ENCODE data around the gene UBE2I.
"Not testable (repeated sequence)": the region's sequence is repeated elsewhere in the genome, so short reads cannot be mapped to it uniquely, and the experiment has no call there.

UBE2I gene

DNA sequence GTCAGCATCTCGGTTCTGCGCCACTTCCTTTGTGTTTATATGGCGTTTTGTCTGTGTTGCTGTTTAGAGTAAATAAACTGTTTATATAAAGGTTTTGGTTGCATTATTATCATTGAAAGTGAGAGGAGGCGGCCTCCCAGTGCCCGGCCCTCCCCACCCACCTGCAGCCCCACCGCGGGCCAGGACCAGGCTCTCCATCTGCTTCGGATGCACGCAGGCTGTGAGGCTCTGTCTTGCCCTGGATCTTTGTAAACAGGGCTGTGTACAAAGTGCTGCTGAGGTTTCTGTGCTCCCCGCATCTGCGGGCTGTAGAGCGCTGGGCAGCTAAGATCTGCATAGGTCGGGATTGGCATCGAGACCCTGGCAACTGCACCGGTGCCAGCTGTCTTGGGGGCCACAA is 15.8 kb downstream of the UBE2I start:
- Histone ChIP-seq H3K4me3 (ENCODE audit: low read depth, low read length) (no peak overlapping the region), H3K27ac (ENCODE audit: low read depth, low read length) (no peak overlapping the region), H3K36me3 (ENCODE audit: control insufficient read depth, insufficient read depth, low read length) (peaks cover 50% of the 10 kb centered on the region), H3K4me1 (ENCODE audit: control insufficient read depth, insufficient read depth, low read length) (no peaks in the 10 kb centered on the region), H3K9ac (ENCODE audit: low read length) (no peak overlapping the region), H3K9me3 (ENCODE audit: control insufficient read depth, insufficient read depth, low read depth, low read length) (peaks cover 4% of the 10 kb centered on the region), H3K27me3 (ENCODE audit: control insufficient read depth, insufficient read depth, low read length) (no peaks in the 10 kb centered on the region)

DNA sequence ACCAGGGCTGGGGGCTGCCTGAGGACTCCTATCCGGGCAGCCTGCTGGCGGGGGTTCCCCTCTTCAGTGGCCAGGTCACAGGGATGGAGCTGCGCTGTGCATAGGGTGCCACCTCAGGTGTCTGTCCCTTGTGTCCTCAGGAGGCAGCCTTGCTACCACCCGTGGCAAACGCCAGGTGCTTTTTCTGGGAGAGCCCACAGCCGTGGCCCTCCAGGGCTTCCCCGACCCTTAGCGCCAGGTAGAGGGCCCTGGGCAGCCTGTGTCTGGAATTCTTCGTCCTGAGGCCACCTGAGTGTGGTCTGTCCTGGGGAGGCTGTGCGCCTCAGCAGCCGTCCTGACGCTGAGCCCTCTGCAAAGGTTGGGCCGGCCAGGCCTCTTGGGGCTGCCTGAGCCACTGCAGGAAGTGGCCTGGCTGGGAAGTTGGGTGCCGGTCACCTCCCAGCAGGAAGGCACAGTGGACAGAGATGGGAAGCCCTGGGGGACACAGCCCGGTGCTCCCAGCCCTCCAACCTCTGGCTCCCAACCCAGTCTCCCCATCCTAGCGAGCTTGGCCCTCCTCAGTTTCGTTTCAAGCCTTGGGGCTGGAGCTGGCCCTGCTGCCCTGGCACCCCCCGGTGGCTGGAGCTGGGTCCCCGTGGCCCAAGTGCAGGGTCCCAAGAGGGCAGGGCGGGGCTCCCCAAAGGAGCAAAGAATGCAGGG is 16.4 kb downstream of the UBE2I start:
- Histone ChIP-seq H3K4me3 (ENCODE audit: low read depth, low read length) (no peak overlapping the region), H3K27ac (ENCODE audit: low read depth, low read length) (no peak overlapping the region), H3K4me1 (ENCODE audit: control insufficient read depth, insufficient read depth, low read length) (no peaks in the 10 kb centered on the region), H3K9me3 (ENCODE audit: control insufficient read depth, insufficient read depth, low read depth, low read length) (peaks cover 7% of the 10 kb centered on the region), H3K27me3 (ENCODE audit: control insufficient read depth, insufficient read depth, low read length) (no peaks in the 10 kb centered on the region), H3K36me3 (ENCODE audit: control insufficient read depth, insufficient read depth, low read length) (peaks cover 44% of the 10 kb centered on the region), H3K9ac (ENCODE audit: low read length) (no peak overlapping the region)

DNA sequence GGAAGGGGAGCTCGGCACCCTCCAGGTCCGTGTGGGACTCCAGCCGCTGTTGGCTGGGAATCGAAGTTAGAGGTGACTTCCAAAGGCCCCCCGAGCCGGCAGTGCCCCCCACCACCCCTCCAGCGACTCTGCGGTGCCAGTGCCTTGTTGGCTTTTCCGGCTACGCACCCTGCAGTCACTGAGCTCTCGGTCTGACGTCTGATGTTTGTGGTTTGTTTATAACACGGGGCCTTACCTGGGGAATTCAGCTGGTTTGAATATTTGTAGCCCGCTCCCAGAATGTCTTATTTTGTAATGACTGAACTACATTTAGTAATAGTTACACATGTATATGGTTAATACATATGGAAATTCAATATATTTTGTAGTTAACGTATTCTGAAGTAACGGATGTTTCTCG is 17.0 kb downstream of the UBE2I start:
- Histone ChIP-seq H3K9ac (ENCODE audit: low read length) (no peak overlapping the region), H3K27me3 (ENCODE audit: control insufficient read depth, insufficient read depth, low read length) (peaks cover 2% of the 10 kb centered on the region; the same call in 1 of the 2 replicates), H3K4me1 (ENCODE audit: control insufficient read depth, insufficient read depth, low read length) (peaks cover 3% of the 10 kb centered on the region; the same call in 1 of the 2 replicates), H3K4me3 (ENCODE audit: low read depth, low read length) (no peak overlapping the region), H3K9me3 (ENCODE audit: control insufficient read depth, insufficient read depth, low read depth, low read length) (peaks cover 7% of the 10 kb centered on the region), H3K27ac (ENCODE audit: low read depth, low read length) (no peak overlapping the region), H3K36me3 (ENCODE audit: control insufficient read depth, insufficient read depth, low read length) (peaks cover 39% of the 10 kb centered on the region)

DNA sequence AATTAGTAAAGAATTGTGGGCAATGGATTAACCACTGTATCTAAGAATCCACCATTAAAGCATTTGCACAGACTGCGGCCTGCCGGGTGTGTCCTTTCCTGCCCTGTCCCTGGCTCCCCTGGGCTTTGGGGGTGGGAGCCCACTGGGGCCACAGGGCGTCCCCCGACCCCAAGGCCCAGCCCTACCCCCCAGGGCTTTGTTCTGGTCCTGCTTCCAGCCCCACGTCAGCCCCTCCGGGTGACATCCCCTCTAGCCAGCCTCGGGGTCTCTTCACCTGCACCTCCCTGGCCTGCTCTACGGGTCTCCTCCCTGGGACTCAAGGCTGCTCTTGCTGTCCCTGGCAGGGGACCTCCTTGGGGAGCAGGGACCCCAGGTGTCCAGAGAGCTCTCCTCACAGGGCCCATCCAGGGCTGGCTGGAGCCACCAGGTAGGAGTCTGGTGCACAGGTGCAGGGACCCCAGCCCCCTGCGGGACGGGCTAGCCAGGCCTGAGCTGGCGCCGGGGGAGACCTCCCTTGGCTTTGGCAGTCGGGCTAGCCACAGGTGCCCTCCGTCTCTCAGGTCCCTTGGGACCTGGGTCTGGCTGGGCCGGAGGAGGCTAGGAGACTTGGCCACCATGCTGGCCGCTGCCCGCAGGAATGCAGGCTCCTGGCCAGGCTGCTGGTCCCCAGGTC is 17.6 kb downstream of the UBE2I start:
- Histone ChIP-seq H3K4me3 (ENCODE audit: low read depth, low read length) (no peak overlapping the region), H3K9ac (ENCODE audit: low read length) (no peak overlapping the region), H3K27me3 (ENCODE audit: control insufficient read depth, insufficient read depth, low read length) (peaks cover 9% of the 10 kb centered on the region; the same call in 1 of the 2 replicates), H3K27ac (ENCODE audit: low read depth, low read length) (no peak overlapping the region), H3K9me3 (ENCODE audit: control insufficient read depth, insufficient read depth, low read depth, low read length) (peaks cover 7% of the 10 kb centered on the region), H3K4me1 (ENCODE audit: control insufficient read depth, insufficient read depth, low read length) (peaks cover 9% of the 10 kb centered on the region; the same call in 1 of the 2 replicates), H3K36me3 (ENCODE audit: control insufficient read depth, insufficient read depth, low read length) (peaks cover 32% of the 10 kb centered on the region)

DNA sequence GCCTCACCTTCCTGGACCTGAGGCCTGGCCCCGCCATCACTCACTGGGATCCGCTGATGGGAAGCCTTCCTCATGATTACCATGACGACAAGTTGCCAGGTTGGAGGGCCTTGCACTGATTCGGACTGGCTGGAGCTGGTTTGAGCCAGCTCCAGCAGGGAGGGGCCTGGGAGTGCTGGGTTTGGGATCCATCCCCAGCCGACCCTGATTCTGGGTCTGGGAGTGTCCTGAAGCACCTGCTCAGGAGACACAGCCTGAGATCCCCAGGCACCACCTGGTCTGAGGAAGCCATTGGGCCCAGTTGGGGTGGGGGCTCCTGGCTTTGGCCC is 18.1 kb downstream of the UBE2I start:
- Histone ChIP-seq H3K9me3 (ENCODE audit: control insufficient read depth, insufficient read depth, low read depth, low read length) (peaks cover 7% of the 10 kb centered on the region), H3K4me1 (ENCODE audit: control insufficient read depth, insufficient read depth, low read length) (peaks cover 11% of the 10 kb centered on the region; the same call in 1 of the 2 replicates), H3K9ac (ENCODE audit: low read length) (no peak overlapping the region), H3K27me3 (ENCODE audit: control insufficient read depth, insufficient read depth, low read length) (peaks cover 14% of the 10 kb centered on the region), H3K36me3 (ENCODE audit: control insufficient read depth, insufficient read depth, low read length) (peaks cover 29% of the 10 kb centered on the region), H3K27ac (ENCODE audit: low read depth, low read length) (no peak overlapping the region), H3K4me3 (ENCODE audit: low read depth, low read length) (no peak overlapping the region)

DNA sequence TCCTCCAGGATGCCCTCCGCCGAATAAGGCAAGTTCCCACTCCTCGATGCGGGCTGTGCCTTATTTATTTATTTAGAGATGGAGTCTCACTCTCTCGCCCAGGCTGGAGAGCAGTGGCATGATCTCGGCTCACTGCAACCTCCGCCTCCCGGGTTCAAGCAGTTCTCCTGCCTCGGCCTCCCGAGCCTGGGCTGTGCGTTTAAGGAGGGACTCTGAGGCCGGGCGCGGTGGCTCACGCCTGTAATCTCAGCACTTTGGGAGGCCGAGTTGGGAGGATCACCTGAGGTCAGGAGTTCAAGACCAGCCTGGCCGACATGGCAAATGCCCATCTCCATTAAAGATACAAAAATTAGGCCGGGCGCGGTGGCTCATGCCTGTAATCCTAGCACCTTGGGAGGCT is 18.7 kb downstream of the UBE2I start:
- H3K4me1 ChIP-seq (ENCODE audit: control insufficient read depth, insufficient read depth, low read length) = peaks cover 11% of the 10 kb centered on the region; the same call in 1 of the 2 replicates
- H3K27me3 ChIP-seq (ENCODE audit: control insufficient read depth, insufficient read depth, low read length) = peaks cover 20% of the 10 kb centered on the region
- H3K4me3 ChIP-seq (ENCODE audit: low read depth, low read length); H3K9me3 ChIP-seq (ENCODE audit: control insufficient read depth, insufficient read depth, low read depth, low read length); H3K27ac ChIP-seq (ENCODE audit: low read depth, low read length); H3K9ac ChIP-seq (ENCODE audit: low read length): not testable (repeated sequence)
- peaks cover 26% of the 10 kb centered on the region for H3K36me3 ChIP-seq (ENCODE audit: control insufficient read depth, insufficient read depth, low read length)

DNA sequence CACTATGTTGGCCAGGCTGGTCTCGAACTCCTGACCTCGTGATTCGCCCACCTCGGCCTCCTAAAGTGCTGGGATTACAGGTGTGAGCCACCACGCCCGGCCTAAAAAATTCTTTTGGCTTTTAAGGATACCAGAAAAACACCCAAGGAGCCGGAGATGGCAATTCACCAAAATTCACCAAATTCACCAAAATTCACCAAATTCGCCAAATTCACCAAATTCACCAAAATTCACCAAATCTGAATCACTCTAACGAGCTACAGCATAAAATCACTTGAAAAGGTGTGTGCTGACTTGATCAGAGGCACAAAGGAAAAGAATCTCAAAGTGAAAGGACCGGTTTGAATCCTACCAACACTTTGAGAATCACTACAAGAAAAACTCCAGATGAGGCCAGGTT is 19.5 kb downstream of the UBE2I start:
- H3K9me3 ChIP-seq (ENCODE audit: control insufficient read depth, insufficient read depth, low read depth, low read length); H3K9ac ChIP-seq (ENCODE audit: low read length); H3K27ac ChIP-seq (ENCODE audit: low read depth, low read length); H3K4me3 ChIP-seq (ENCODE audit: low read depth, low read length): not testable (repeated sequence)
- peaks cover 11% of the 10 kb centered on the region; the same call in 1 of the 2 replicates for H3K4me1 ChIP-seq (ENCODE audit: control insufficient read depth, insufficient read depth, low read length)
- peaks cover 17% of the 10 kb centered on the region for H3K36me3 ChIP-seq (ENCODE audit: control insufficient read depth, insufficient read depth, low read length)
- peaks cover 27% of the 10 kb centered on the region for H3K27me3 ChIP-seq (ENCODE audit: control insufficient read depth, insufficient read depth, low read length)

DNA sequence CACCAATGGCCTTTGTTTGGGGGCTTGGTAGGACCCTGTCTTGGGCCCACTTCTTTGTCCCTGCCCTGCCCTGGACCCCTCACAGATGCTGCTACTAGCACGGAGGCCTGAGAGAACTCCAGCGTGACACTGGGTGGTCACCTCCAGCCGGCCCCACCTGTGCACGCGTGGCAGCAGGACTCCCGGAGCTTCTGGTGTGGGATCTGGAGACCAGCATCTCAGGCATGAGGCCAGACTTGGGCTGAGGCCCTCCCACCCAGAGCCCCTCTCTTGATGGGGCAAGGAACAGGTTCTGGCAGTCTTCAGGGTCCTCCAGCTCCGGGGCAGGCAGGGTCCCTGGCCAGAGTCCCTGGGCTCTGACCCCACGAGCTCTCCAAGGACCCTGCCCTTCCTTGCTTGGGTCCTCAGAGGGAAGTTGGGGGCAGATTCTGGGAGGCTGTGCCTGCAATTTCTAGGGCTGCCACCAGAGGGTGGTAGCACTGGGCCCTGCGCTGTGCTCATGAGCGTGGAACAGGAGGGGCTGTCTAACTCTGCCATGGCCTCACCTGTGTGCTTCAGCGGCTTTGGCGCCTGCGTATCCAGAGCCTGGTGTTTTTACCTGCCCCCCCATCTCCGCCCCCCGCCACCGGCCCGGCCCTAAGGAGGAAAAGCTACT is 21.0 kb downstream of the UBE2I start:
- peaks cover 3% of the 10 kb centered on the region for H3K36me3 ChIP-seq (ENCODE audit: control insufficient read depth, insufficient read depth, low read length)
- peaks cover 15% of the 10 kb centered on the region; the same call in 1 of the 2 replicates for H3K4me1 ChIP-seq (ENCODE audit: control insufficient read depth, insufficient read depth, low read length)
- no peak overlapping the region for H3K4me3 ChIP-seq (ENCODE audit: low read depth, low read length)
- no peak overlapping the region for H3K27ac ChIP-seq (ENCODE audit: low read depth, low read length)
- peaks cover 7% of the 10 kb centered on the region for H3K9me3 ChIP-seq (ENCODE audit: control insufficient read depth, insufficient read depth, low read depth, low read length)
- H3K9ac ChIP-seq (ENCODE audit: low read length) = no peak overlapping the region
- peaks cover 41% of the 10 kb centered on the region for H3K27me3 ChIP-seq (ENCODE audit: control insufficient read depth, insufficient read depth, low read length)

DNA sequence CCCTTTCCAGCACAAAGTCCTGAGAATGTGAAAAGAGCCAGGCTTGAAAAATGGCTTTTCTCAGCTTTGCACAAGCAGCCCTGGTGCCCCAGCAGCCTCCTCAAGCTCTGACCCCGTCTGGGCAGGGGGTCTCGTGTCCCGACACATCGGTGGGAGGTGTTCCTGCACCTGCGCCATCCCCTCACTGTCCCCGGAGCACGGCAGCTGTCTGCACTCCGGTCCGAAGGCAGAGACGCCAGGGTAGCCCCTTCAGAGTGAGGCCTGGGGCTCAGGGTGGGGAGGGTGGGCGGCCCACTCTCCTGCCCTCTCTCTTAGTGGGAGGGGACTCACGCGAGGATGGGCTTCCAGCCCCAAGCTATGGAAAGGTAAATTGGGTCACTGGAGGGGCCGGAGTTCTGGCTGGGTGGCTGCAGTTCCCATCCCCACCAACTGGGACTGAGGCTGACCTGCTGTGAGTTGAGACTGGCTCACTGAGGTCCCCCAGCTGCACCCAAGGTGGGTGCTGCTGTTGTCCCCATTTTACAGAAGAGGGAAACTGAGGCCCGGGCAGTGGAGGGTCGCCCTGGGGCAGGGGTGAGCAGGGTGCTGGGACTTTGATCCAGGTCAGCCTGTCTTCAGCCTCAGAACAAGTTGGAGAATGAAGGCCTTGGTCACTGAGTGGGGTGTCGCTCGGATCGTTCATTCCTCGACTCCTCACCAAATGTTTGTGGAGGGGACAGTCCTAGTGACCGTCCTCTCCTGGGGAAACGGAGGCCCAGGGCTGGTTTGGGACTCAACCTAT is 21.7 kb downstream of the UBE2I start:
- Histone ChIP-seq H3K27me3 (ENCODE audit: control insufficient read depth, insufficient read depth, low read length) (peaks cover 49% of the 10 kb centered on the region), H3K4me1 (ENCODE audit: control insufficient read depth, insufficient read depth, low read length) (peaks cover 15% of the 10 kb centered on the region; the same call in 1 of the 2 replicates), H3K9me3 (ENCODE audit: control insufficient read depth, insufficient read depth, low read depth, low read length) (peaks cover 7% of the 10 kb centered on the region), H3K36me3 (ENCODE audit: control insufficient read depth, insufficient read depth, low read length) (no peaks in the 10 kb centered on the region), H3K27ac (ENCODE audit: low read depth, low read length) (peak overlapping the region; percentile 27; the same call in 1 of the 2 replicates), H3K4me3 (ENCODE audit: low read depth, low read length) (peak overlapping the region; percentile 60), H3K9ac (ENCODE audit: low read length) (peak overlapping the region; percentile 42)

DNA sequence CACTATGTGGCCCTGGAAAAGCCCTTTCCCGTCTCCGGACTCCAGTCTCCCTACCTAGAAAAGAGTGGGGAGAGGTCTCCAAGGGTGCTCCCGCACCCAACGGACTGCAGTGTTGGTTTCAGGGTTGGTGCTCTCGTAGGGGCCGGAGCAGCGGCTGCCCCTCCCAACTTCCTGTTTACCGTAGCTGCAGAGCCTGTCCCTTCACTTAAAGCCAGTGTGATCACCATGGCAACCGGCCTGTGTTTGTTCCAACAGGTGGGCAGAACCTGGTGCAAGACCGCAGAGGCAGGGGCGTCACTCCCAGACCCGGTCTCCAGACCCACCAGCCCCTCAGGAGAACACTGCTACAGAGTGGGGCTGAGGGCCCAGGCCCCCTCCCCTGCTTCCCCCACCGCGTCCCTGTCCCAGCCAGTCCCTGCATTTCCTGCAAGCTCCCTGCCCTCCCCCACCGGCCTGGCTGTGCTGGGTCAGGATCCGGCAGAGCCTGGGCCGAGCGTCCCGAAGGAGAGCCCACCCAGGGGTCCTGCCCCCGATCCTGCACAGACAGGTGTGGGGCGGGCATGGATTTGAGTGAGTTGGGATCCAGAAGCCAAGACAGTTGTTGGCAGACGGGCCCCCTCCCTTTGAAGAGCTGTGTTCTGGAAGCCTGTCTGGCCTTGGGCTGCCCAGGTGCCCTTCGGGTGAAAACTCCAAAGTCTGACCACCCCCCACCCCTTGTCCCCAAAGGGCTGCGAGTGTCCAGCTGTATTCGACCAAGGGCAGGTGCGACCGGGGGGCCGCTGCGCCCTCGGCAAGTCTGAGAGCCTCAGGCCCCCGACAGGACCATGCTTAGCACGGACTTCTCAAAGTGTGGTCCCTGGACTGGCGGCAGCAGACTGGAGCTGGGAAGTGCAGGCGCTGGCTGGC is 22.5 kb downstream of the UBE2I start:
- H3K9ac ChIP-seq (ENCODE audit: low read length) = peak overlapping the region; percentile 42
- peaks cover 15% of the 10 kb centered on the region; the same call in 1 of the 2 replicates for H3K4me1 ChIP-seq (ENCODE audit: control insufficient read depth, insufficient read depth, low read length)
- no peaks in the 10 kb centered on the region for H3K36me3 ChIP-seq (ENCODE audit: control insufficient read depth, insufficient read depth, low read length)
- peaks cover 7% of the 10 kb centered on the region for H3K9me3 ChIP-seq (ENCODE audit: control insufficient read depth, insufficient read depth, low read depth, low read length)
- peaks cover 57% of the 10 kb centered on the region for H3K27me3 ChIP-seq (ENCODE audit: control insufficient read depth, insufficient read depth, low read length)
- H3K27ac ChIP-seq (ENCODE audit: low read depth, low read length) = peak overlapping the region; percentile 27; the same call in 1 of the 2 replicates
- H3K4me3 ChIP-seq (ENCODE audit: low read depth, low read length) = peak overlapping the region; percentile 60
